Mononuclear cell (primary cell): ENCODE results near the gene RIMKLB. TPM values are rescaled to one million over a fixed set of nuclear protein-coding genes. Genes with fewer than 3 reads are reported as not detected.
"Not testable (repeated sequence)": the region's sequence is repeated elsewhere in the genome, so short reads cannot be mapped to it uniquely, and the experiment has no call there.

Source experiments
- H3K27me3 ChIP-seq: 2 replicates; pipeline ENCODE4 v1.6.0; 2011; ENCODE audit warnings: low read length, control low read depth; ENCODE audit not compliant: insufficient read depth
- H3K4me1 ChIP-seq: 2 replicates; pipeline ENCODE4 v1.5.1; 2011; ENCODE audit warnings: mild to moderate bottlenecking, low read length, control low read depth; ENCODE audit not compliant: insufficient read depth
- H3K4me3 ChIP-seq: 2 replicates; pipeline ENCODE4 v1.5.1; 2011; ENCODE audit warnings: mild to moderate bottlenecking, low read length, moderate library complexity
- H3K9me3 ChIP-seq: 2 replicates; pipeline ENCODE4 v1.5.1; 2011; ENCODE audit warnings: low read depth, mild to moderate bottlenecking, control low read depth, low read length
- total RNA-seq: library from RNA; depleted of rRNA; stranded (reverse); fragments of >200 nt; gene quantifications from one replicate; pipeline ENCODE4 v1.2.3, GENCODE V29; 2012

The RIMKLB gene
- total RNA-seq, 1 donor = 8.3 TPM

GRCh38 chr12:8779862-8780261 lies 82.1 kb downstream of the RIMKLB start:
- no peaks in the 10 kb centered on the region for H3K9me3 ChIP-seq
- no peaks in the 10 kb centered on the region for H3K27me3 ChIP-seq
- H3K4me1 ChIP-seq = no peaks in the 10 kb centered on the region
- H3K4me3 ChIP-seq = no peak overlapping the region

GRCh38 chr12:8780389-8780788 lies 82.6 kb downstream of the RIMKLB start:
- no peaks in the 10 kb centered on the region for H3K4me1 ChIP-seq
- H3K4me3 ChIP-seq = no peak overlapping the region
- no peaks in the 10 kb centered on the region for H3K9me3 ChIP-seq
- no peaks in the 10 kb centered on the region for H3K27me3 ChIP-seq

DNA sequence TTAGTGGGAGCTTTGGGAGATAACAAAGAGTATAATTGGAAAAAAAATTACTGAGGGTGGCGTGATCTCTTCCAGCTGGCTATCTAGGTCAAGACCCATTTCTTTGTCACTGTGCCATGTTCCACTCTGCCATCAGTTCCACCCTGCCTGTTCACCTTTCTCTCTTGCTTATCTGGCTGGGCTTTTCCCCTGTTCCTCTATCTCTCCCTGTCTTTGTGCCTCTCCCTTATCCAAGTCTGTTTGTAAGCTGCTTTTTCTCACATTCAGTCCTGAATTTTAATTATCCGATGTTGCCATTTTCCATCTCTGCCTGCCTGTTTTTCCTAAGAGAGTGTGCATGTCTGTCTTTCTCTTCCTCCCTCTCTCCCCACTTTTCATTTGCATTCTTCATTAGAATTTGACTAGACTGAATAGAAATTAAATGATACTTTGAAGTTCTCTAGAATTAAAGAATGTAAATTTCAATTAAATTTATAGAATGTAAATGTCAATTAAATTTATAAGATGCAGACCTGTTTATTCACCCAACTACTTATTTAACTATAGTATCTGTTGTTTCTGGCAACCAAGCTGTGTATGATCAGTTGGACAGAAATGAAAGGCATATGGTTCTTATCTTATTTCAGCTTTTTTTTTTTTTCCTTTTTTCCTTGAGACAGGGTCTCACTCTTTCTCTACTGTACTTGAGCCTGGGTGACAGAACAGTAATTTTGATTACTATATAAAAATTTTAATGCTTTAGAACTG lies 83.8 kb downstream of the RIMKLB start:
- Histone ChIP-seq H3K4me1 (no peaks in the 10 kb centered on the region), H3K4me3 (no peak overlapping the region), H3K9me3 (no peaks in the 10 kb centered on the region)

GRCh38 chr12:8784290-8784888 lies 86.6 kb downstream of the RIMKLB start:
- Histone ChIP-seq H3K27me3 (no peaks in the 10 kb centered on the region), H3K9me3 (no peaks in the 10 kb centered on the region), H3K4me1 (no peaks in the 10 kb centered on the region), H3K4me3 (no peak overlapping the region)

More for the DNA sequence above, 83.8 kb downstream of the RIMKLB start:
- H3K27me3 ChIP-seq = no peaks in the 10 kb centered on the region

- no peak overlapping the region for H3K4me3 ChIP-seq
- no peaks in the 10 kb centered on the region for H3K27me3 ChIP-seq
- H3K4me1 ChIP-seq = no peaks in the 10 kb centered on the region
- no peaks in the 10 kb centered on the region for H3K9me3 ChIP-seq
Measured at GRCh38 chr12:8785499-8785898, 87.7 kb downstream of the RIMKLB start.

DNA sequence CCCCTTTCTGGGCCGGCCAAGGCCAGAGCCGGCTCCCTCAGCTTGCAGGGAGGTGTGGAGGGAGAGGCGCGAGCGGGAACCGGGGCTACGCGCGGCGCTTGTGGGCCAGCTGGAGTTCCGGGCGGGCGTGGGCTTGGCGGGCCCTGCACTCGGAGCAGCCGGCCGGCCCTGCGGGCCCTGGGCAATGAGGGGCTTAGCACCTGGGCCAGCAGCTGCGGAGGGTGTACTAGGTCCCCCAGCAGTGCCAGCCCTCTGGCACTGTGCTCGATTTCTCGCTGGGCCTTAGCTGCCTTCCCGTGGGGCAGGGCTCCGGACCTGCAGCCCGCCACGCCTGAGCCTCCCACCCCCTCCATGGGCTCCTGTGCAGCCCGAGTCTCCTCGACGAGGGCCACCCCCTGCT lies 89.4 kb downstream of the RIMKLB start:
- not testable (repeated sequence) for H3K9me3 ChIP-seq, H3K27me3 ChIP-seq, H3K4me1 ChIP-seq, H3K4me3 ChIP-seq

DNA sequence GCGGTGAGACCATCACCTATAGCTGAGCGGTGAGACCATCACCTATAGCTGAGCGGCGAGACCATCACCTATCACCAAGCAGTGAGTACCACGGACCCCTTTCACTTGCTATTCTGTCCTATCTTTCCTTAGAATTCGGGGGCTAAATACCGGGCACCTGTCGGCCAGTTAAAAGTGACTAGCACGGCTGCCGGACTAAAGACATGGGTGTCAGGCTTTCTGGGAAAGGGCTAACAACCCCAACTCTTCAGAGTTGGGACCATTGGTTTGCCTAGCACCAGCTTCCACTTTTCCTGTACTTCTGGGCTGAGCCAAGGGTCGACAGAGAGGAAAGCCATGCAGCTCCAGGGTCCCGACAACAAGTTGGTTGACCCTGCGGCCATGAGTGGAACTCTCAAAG lies 90.9 kb downstream of the RIMKLB start:
- not testable (repeated sequence) for H3K4me1 ChIP-seq, H3K9me3 ChIP-seq, H3K27me3 ChIP-seq, H3K4me3 ChIP-seq

DNA sequence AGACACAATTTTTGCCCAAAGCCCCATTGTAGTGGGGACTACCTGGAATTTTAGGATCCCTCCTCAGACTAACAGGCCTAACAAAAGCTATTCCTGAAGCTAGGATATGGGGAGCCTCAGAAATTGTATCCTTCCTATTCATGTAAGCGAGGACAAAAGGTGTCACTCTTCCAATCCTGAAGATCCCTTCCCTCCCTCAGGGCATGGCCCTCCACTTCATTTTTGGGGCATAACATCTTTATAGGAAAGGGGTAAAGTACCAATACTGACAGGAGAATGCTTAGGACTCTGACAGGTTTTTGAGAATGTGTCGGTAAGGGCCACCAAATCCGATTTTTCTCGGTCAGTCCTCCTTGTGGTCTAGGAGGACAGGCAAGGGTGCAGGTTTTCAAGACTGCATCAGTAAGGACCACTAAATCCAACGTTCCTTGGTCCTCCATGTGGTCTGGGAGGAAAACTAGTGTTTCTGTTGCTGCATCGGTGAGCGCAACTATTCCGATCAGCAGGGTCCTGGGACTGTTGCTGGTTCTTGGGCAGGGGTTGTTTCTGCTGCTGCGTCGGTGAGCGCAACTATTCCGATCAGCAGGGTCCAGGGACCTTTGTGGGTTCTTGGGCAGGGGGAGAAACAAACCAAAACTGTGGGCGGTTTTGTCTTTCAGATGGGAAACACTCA lies 91.7 kb downstream of the RIMKLB start:
- not testable (repeated sequence) for H3K4me1 ChIP-seq

DNA sequence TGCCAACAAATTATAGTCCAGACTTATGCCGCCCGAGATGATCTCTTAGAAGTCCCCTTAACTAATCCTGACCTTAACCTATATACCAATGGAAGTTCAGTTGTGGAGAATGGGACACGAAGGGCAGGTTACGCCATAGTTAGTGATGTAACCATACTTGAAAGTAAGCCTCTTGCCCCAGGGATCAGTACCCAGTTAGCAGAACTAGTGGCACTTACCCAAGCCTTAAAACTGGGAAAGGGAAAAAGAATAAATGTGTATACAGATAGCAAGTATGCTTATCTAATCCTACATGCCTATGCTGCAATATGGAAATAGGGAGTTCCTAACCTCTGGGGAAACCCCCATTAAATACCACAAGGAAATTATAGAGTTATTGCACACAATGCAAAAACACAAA lies 95.4 kb downstream of the RIMKLB start:
- not testable (repeated sequence) for H3K9me3 ChIP-seq, H3K4me3 ChIP-seq, H3K27me3 ChIP-seq, H3K4me1 ChIP-seq

More for the DNA sequence above, 91.7 kb downstream of the RIMKLB start:
- H3K27me3 ChIP-seq, H3K9me3 ChIP-seq, H3K4me3 ChIP-seq: not testable (repeated sequence)

- not testable (repeated sequence) for H3K9me3 ChIP-seq, H3K27me3 ChIP-seq
Measured at GRCh38 chr12:8794611-8795010, 96.8 kb downstream of the RIMKLB start.

DNA sequence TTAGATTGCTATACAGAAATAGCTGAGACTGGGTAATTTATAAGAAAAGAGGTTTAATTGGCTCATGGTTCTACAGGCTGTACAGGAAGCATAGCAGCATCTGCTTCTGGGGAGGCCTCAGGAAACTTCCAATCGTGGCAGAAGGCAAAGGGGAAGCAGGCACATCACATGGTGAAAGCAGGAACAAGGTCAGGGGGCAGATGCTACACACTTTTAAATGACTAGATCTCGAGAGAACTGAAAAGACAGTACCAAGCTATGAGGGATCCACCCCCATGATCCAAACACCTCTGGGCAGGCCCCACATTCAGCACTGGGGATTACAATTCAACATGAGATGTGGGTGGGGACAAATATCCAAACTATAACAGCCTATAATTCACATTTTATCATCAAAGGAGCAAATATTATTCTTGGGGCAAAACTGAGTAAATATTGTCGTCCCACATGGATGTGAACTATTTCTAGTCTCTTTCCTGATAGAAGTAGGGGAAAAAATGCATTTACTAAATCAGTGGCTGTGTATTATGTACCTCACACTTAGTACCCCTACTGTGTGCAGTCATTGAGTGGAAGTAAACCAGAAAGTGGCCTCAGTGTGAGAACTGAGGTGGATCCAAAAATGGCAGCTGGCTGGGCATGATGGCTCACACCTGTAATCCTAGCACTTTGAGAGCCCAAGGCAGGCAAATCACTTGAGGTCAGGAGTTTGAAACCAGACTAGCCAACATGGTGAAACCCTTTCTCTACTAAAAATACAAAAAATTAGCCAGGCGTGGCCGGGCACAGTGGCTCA lies 99.2 kb downstream of the RIMKLB start:
- Histone ChIP-seq H3K4me3 (no peak overlapping the region), H3K27me3 (no peaks in the 10 kb centered on the region), H3K9me3 (no peaks in the 10 kb centered on the region), H3K4me1 (no peaks in the 10 kb centered on the region)

More at GRCh38 chr12:8794611-8795010, 96.8 kb downstream of the RIMKLB start:
- H3K4me3 ChIP-seq, H3K4me1 ChIP-seq: not testable (repeated sequence)

- not testable (repeated sequence) for H3K27me3 ChIP-seq, H3K4me1 ChIP-seq, H3K9me3 ChIP-seq, H3K4me3 ChIP-seq
Measured at GRCh38 chr12:8801213-8801612, 103.4 kb downstream of the RIMKLB start.

DNA sequence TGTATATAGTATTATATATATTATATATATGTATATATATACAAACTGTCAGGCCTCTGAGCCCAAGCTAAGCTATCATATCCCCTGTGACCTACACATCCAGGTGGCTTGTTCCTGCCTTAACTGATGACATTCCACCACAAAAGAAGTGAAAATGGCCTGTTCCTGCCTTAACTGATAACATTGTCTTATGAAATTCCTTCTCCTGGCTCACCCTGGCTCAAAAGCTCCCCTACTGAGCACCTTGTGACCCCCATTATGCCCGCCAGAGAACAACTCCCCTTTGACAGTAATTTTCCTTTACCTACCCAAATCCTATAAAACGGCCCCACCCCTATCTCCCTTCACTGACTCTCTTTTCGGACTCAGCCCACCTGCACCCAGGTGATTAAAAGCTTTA lies 107.0 kb downstream of the RIMKLB start:
- not testable (repeated sequence) for H3K4me3 ChIP-seq, H3K4me1 ChIP-seq, H3K27me3 ChIP-seq

GRCh38 chr12:8805487-8805886 lies 107.7 kb downstream of the RIMKLB start:
- not testable (repeated sequence) for H3K27me3 ChIP-seq, H3K9me3 ChIP-seq, H3K4me3 ChIP-seq, H3K4me1 ChIP-seq

More for the DNA sequence above, 107.0 kb downstream of the RIMKLB start:
- H3K9me3 ChIP-seq = not testable (repeated sequence)

DNA sequence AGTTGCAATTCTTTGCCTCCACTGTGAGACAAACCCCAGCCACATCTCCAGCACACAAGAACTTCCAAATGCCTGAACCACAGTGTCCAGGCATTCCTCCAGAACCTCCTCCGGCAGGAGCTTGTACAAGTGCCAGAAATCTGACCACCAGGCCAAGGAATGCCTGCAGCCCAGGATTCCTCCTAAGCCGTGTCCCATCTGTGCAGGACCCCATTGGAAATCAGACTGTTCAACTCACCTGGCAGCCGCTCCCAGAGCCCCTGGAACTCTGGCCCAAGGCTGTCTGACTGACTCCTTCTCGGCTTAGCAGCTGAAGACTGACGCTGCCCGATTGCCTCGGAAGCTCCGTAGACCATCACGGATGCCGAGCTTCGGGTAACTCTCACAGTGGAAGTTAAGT lies 109.3 kb downstream of the RIMKLB start:
- not testable (repeated sequence) for H3K27me3 ChIP-seq, H3K9me3 ChIP-seq, H3K4me3 ChIP-seq, H3K4me1 ChIP-seq
